Transverse colon (tissue), 3 donors: Measurements from ENCODE around the gene CDO1.

Source experiments
- POLR2A ChIP-seq: fragments of 450-650 bp; IDR thresholded peaks from one replicate; pipeline ENCODE4 v1.6.1; 2016; ENCODE audit warnings: antibody characterized with exemption, mild to moderate bottlenecking, moderate library complexity
- TF ChIP-seq, protein P1 (sequence below), 5 experiments: fragments of 200-600 bp in 3 of 5; fragments of 450-650 bp in 2 of 5; sonication (generic) in 3 of 5; IDR thresholded peaks; 1 replicate in 2 of 5; 2 replicates in 3 of 5; pipeline ENCODE4 v1.5.1; 2016 to 2017; ENCODE audit warnings: antibody characterized with exemption in 5 of 5, inconsistent platforms in 3 of 5, mild to moderate bottlenecking in 2 of 5, moderate library complexity in 1 of 5

DNA sequence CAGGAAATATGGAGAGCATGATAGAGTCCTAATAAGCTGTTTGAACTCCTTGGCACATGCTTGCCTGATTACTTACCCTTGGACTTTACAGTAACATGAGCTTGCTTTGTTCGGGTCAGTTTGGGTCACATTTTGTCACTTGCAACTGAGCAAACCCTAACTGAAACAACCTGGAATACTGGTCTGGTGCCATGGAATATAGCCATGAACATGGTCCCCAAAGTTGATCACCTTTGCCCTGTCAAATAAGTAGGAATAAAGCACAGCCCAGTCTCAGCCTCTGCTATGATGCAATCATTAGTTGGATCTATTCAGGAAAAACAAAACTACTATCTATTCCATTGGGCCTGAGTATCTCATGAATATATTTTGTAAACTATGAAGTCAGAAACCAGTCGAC, 18.2 kb downstream of the CDO1 start:
- TF ChIP-seq POLR2A: no peak
- TF ChIP-seq, protein P1, sequence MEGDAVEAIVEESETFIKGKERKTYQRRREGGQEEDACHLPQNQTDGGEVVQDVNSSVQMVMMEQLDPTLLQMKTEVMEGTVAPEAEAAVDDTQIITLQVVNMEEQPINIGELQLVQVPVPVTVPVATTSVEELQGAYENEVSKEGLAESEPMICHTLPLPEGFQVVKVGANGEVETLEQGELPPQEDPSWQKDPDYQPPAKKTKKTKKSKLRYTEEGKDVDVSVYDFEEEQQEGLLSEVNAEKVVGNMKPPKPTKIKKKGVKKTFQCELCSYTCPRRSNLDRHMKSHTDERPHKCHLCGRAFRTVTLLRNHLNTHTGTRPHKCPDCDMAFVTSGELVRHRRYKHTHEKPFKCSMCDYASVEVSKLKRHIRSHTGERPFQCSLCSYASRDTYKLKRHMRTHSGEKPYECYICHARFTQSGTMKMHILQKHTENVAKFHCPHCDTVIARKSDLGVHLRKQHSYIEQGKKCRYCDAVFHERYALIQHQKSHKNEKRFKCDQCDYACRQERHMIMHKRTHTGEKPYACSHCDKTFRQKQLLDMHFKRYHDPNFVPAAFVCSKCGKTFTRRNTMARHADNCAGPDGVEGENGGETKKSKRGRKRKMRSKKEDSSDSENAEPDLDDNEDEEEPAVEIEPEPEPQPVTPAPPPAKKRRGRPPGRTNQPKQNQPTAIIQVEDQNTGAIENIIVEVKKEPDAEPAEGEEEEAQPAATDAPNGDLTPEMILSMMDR (IDR thresholded peaks at IDR 0.05): no peak
